Endothelial cell of umbilical vein (primary cell): ENCODE results near the gene CSMD2. TPM values are rescaled to one million over a fixed set of nuclear protein-coding genes. Genes with fewer than 3 reads are reported as not detected.

Experiments
- BruUV-seq: library from RNA; stranded (reverse); fragments of 400-500 nt; replicated peaks from 2 replicates; lab custom pipeline; 2021; lab: Mats Ljungman, UMichigan
- CTCF ChIA-PET: fragments of 300-600, 350-600 bp; sonication (Branson Sonifier 250); formaldehyde crosslinking; loops from one replicate; lab custom pipeline; 2021; ENCODE audit warnings: antibody characterized with exemption, inconsistent platforms; lab: Charles Lee
- POLR2A ChIA-PET: fragments of 300-600, 350-600 bp; sonication (Branson Sonifier 250); formaldehyde crosslinking; loops from one replicate; lab custom pipeline; 2021; ENCODE audit warnings: antibody characterized with exemption, inconsistent platforms; lab: Charles Lee
- DNase-seq: peaks from one replicate; pipeline ENCODE4 v3.0.0-alpha.2; 2011; ENCODE audit warnings: low read depth, low spot score
- FAIRE-seq: peaks from 2 replicates; lab custom pipeline; 2011; peaks lifted over from hg19 to GRCh38; lab: Jason Lieb, UNC
- H2AFZ ChIP-seq: 2 replicates; pipeline ENCODE4 v1.6.0; 2012; ENCODE audit warnings: low read depth, low read length, control low read depth, inconsistent platforms
- H3K27ac ChIP-seq: 2 replicates; pipeline ENCODE4 v1.5.1; 2011; ENCODE audit warnings: low read depth, mild to moderate bottlenecking, control low read depth, low read length, moderate library complexity; ENCODE audit not compliant: insufficient read depth
- H3K27me3 ChIP-seq, 2 experiments: 2 replicates each; pipeline versions ENCODE4 v1.6.0 to v1.6.1; 2011; ENCODE audit warnings: low read length in 2 of 2, mixed read lengths in 1 of 2; ENCODE audit not compliant: control insufficient read depth in 2 of 2, insufficient read depth in 2 of 2
- H3K36me3 ChIP-seq, 2 experiments: 2 replicates in 1 of 2; 3 replicates in 1 of 2; pipeline ENCODE4 v1.5.1; 2011; ENCODE audit warnings: low read length in 2 of 2, mild to moderate bottlenecking in 1 of 2, moderate library complexity in 1 of 2; ENCODE audit not compliant: control insufficient read depth in 2 of 2, insufficient read depth in 2 of 2; ENCODE audit errors: extremely low read depth in 1 of 2
- H3K4me1 ChIP-seq: 3 replicates; pipeline ENCODE4 v1.5.1; 2011; ENCODE audit warnings: mild to moderate bottlenecking, low read length; ENCODE audit not compliant: control insufficient read depth, insufficient read depth; ENCODE audit errors: extremely low read depth
- H3K4me2 ChIP-seq: 2 replicates; pipeline ENCODE4 v1.6.1; 2011; ENCODE audit warnings: low read length, control low read depth, mixed read lengths; ENCODE audit not compliant: insufficient read depth
- H3K4me3 ChIP-seq, 3 experiments: fragments of 200-600 bp in 1 of 3; sonication (generic), shearing (Covaris generic) in 1 of 3; replicated peaks in 1 of 3; 2 replicates each; pipeline ENCODE4 v1.5.1; 2011 to 2016; ENCODE audit warnings: control low read depth in 3 of 3, low read length in 3 of 3, mild to moderate bottlenecking in 2 of 3, inconsistent platforms in 1 of 3, low read depth in 1 of 3, moderate library complexity in 1 of 3; ENCODE audit not compliant: insufficient read depth in 1 of 3
- H3K79me2 ChIP-seq: 2 replicates; pipeline ENCODE4 v1.6.0; 2012; ENCODE audit warnings: low read length, inconsistent platforms; ENCODE audit not compliant: control insufficient read depth, insufficient read depth
- H3K9ac ChIP-seq: replicated peaks from 2 replicates; pipeline ENCODE3; 2011; ENCODE audit warnings: low read length, control low read depth; ENCODE audit not compliant: insufficient read depth; ENCODE audit errors: extremely low read depth
- H3K9me1 ChIP-seq: replicated peaks from 3 replicates; pipeline ENCODE4 v1.6.0; 2011; ENCODE audit warnings: mild to moderate bottlenecking, low read length; ENCODE audit not compliant: control insufficient read depth, insufficient read depth; ENCODE audit errors: extremely low read depth
- H3K9me3 ChIP-seq: replicated peaks from 2 replicates; pipeline ENCODE4 v1.5.1; 2012; ENCODE audit warnings: low read length, inconsistent platforms; ENCODE audit not compliant: control insufficient read depth, insufficient read depth
- H4K20me1 ChIP-seq: replicated peaks from 2 replicates; pipeline ENCODE3; 2011; ENCODE audit warnings: mild to moderate bottlenecking, low read length; ENCODE audit not compliant: control insufficient read depth, insufficient read depth; ENCODE audit errors: extremely low read depth
- CTCF ChIP-seq, 2 donors: IDR thresholded peaks; 1 replicate in 1 of 2; 2 replicates in 1 of 2; pipeline ENCODE4 v1.5.1; 2011; ENCODE audit warnings: low read length in 2 of 2, mild to moderate bottlenecking in 2 of 2, moderate library complexity in 2 of 2, control low read depth in 1 of 2, inconsistent platforms in 1 of 2, low read depth in 1 of 2; ENCODE audit not compliant: insufficient read depth in 1 of 2; ENCODE audit errors: extremely low read depth in 1 of 2
- EZH2 ChIP-seq: IDR thresholded peaks from 2 replicates; pipeline ENCODE4 v1.6.1; 2012; ENCODE audit warnings: borderline replicate concordance, low read depth, mild to moderate bottlenecking, moderate library complexity, low read length, inconsistent platforms; ENCODE audit not compliant: severe bottlenecking
- FOS ChIP-seq: IDR thresholded peaks from 2 replicates; pipeline ENCODE4 v1.6.1; 2011; ENCODE audit warnings: mild to moderate bottlenecking, low read length, moderate library complexity, borderline replicate concordance; ENCODE audit not compliant: insufficient read depth
- GATA2 ChIP-seq: IDR thresholded peaks from 2 replicates; pipeline ENCODE4 v1.7.0; 2011; ENCODE audit warnings: low read depth, mild to moderate bottlenecking, moderate library complexity, mixed read lengths, low read length; ENCODE audit not compliant: insufficient read length, insufficient read depth
- JUN ChIP-seq: IDR thresholded peaks from 2 replicates; pipeline ENCODE4 v1.6.1; 2011; ENCODE audit warnings: borderline replicate concordance, low read depth; ENCODE audit not compliant: insufficient read length, insufficient read depth
- MAX ChIP-seq: IDR thresholded peaks from 2 replicates; pipeline ENCODE4 v1.6.1; 2011; ENCODE audit not compliant: insufficient read depth, insufficient read length
- MYC ChIP-seq: IDR thresholded peaks from one replicate; pipeline ENCODE4 v1.6.1; 2011; ENCODE audit warnings: mild to moderate bottlenecking, low read depth, low read length
- POLR2A ChIP-seq: IDR thresholded peaks from 2 replicates; pipeline ENCODE4 v1.6.1; 2012; ENCODE audit warnings: low read depth, mild to moderate bottlenecking, control low read depth, low read length
- POLR2AphosphoS5 ChIP-seq: IDR thresholded peaks from 2 replicates; pipeline ENCODE4 v1.6.1; 2012; ENCODE audit warnings: low read depth, mild to moderate bottlenecking, control low read depth, low read length, moderate library complexity; ENCODE audit not compliant: insufficient read depth
- dilution Hi-C: fragments of 300-500 bp; cut with MboI; formaldehyde crosslinking; loops from one replicate; pipeline ENCODE4 v1.15.0; 2019; ENCODE audit warnings: low sequenced_read_pairs; ENCODE audit not compliant: extremely low pct_ligation_motif_present
- intact Hi-C: fragments of 100-400 bp; cut with micrococcal nuclease; formaldehyde crosslinking; loops from one replicate; pipeline ENCODE4 v1.10.0; 2022
- polyA plus RNA-seq, 4 experiments: library from polyadenylated mRNA; depleted of rRNA in 3 of 4; stranded (reverse) in 3 of 4; unstranded in 1 of 4; fragments of >200 nt; gene quantifications; 2 replicates each; pipeline versions ENCODE4 v1.2.1 to v1.2.3, GENCODE V29; 2011 to 2012; ENCODE audit warnings: missing spikeins in 1 of 4
- total RNA-seq: library from RNA; stranded (reverse); gene quantifications from 2 replicates; pipeline ENCODE4 v1.2.3, GENCODE V29; 2021

CSMD2 gene
- total and polyA plus RNA-seq, 2 donors (not counting 3 experiments of a cell fraction or from before 2014, with no cell fraction given), result under 0.01 TPM; not detected in 1

- no peak overlapping the region for H3K9ac ChIP-seq
- no peaks in the 10 kb centered on the region for H3K9me1 ChIP-seq
- FAIRE-seq (no peak), DNase-seq (no peak)
- dilution Hi-C loops, result no loop called here
- no peak overlapping the region for H3K27ac ChIP-seq
- ChIA-PET POLR2A (no interaction called here), CTCF (interaction anchor here (1.7 to 1.9 kb wide), 2 partner anchors 9 to 11 kb away, joined by 6 to 7 read pairs; no protein-coding TSS in a partner anchor)
- no peaks in the 10 kb centered on the region for H3K36me3 ChIP-seq
- no peak overlapping the region for H3K4me2 ChIP-seq
- no peaks in the 10 kb centered on the region for H3K79me2 ChIP-seq
- no peaks in the 10 kb centered on the region for H4K20me1 ChIP-seq
- no peaks in the 10 kb centered on the region for H3K9me3 ChIP-seq
- no TSS peak for BruUV-seq
- no peak overlapping the region for H2AFZ ChIP-seq
- H3K27me3 ChIP-seq, result no peaks in the 10 kb centered on the region
- TF ChIP-seq CTCF (IDR thresholded peaks at IDR 0.05; ENCODE audit: extremely low read depth in 1 of 2, insufficient read depth in 1 of 2, low read depth in 1 of 2, low read length in 2 of 2), result no peak
- no peak for TF ChIP-seq MAX
- TF ChIP-seq MYC, result no peak
- no peak for TF ChIP-seq GATA2
- TF ChIP-seq POLR2AphosphoS5, result no peak
- no peak for TF ChIP-seq EZH2
- TF ChIP-seq JUN, result no peak
- no peak for TF ChIP-seq FOS
- no peak for TF ChIP-seq POLR2A
- no peak overlapping the region for H3K4me3 ChIP-seq
- no peaks in the 10 kb centered on the region for H3K4me1 ChIP-seq
- intact Hi-C loops, result no loop called here
These were observed 540.6 kb downstream of the CSMD2 start for GRCh38 chr1:33624261-33624990.
